ENCODE data around the gene GDPD4. TPM values are rescaled to one million over a fixed set of nuclear protein-coding genes. Genes with fewer than 3 reads are reported as not detected.

Gene GDPD4, protein sequence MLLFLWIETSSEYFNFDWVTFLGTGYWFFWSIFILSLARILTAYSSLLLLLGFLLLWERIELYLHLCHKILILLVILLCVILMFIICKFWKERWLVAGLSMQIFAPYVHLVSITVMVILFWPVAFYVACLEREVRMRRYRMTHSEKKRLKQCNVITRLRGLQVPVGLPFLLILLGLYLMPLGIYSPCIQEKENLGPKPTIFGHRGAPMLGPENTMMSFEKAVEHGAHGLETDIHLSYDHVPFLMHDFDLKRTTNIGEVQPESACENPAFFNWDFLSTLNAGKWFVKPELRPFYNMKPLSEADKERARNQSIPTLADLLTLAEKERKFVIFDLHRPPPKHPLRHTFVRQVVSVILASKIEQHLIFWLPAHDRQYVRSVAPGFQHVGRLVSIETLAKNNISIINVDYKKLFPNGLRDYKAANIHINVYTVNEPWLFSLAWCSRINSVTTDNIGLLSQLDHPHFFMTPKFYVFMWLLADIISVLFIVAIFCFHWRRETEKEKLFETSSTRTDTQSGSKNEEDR
- total RNA-seq: not detected in 3 replicates
- long read RNA-seq: 0 reads

DNA sequence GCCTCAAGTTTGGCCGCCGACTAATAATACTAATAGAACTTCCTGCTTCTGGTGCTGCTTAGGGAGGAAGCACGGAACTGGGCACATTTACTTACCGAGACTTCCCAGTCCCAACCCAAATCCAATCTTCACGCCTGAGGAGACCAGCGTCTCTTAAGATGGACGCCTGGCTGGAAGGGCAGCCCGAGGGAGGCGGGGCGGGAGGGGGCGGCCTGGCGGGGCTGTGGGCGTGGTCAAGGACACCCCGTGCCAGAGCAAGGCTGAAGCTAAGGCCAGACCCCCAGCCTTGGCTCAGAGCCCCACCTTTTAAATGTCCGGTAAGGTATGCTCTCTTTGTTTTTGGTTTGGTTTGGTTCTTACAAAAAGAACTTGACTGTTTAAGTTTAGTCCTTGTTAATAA lies at the start of gene GDPD4:
TSS of gene GDPD4 (minus strand) at position 177 of the 400 bp plus-strand sequence. CDS start 16,549 bp downstream, outside the sequence.
- DNase-seq (ENCODE audit: low spot score): no peak
- H3K27me3 Mint-ChIP-seq (ENCODE audit: low read depth): no peaks in the 10 kb centered on the region
- H3K27ac Mint-ChIP-seq (ENCODE audit: unreplicated experiment): no peak within 1 kb of the TSS
- H3K4me3 Mint-ChIP-seq (ENCODE audit: unreplicated experiment): no peak within 1 kb of the TSS
- TF ChIP-seq, protein P1, sequence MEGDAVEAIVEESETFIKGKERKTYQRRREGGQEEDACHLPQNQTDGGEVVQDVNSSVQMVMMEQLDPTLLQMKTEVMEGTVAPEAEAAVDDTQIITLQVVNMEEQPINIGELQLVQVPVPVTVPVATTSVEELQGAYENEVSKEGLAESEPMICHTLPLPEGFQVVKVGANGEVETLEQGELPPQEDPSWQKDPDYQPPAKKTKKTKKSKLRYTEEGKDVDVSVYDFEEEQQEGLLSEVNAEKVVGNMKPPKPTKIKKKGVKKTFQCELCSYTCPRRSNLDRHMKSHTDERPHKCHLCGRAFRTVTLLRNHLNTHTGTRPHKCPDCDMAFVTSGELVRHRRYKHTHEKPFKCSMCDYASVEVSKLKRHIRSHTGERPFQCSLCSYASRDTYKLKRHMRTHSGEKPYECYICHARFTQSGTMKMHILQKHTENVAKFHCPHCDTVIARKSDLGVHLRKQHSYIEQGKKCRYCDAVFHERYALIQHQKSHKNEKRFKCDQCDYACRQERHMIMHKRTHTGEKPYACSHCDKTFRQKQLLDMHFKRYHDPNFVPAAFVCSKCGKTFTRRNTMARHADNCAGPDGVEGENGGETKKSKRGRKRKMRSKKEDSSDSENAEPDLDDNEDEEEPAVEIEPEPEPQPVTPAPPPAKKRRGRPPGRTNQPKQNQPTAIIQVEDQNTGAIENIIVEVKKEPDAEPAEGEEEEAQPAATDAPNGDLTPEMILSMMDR (IDR thresholded peaks at IDR 0.05): no peak
- H3K4me1 Mint-ChIP-seq (ENCODE audit: low read depth): no peaks in the 10 kb centered on the region
- H3K36me3 Mint-ChIP-seq (ENCODE audit: low read depth): no peaks in the 10 kb centered on the region
- no peaks in the 10 kb centered on the region for H3K9me3 Mint-ChIP-seq (ENCODE audit: low read depth)

DNA sequence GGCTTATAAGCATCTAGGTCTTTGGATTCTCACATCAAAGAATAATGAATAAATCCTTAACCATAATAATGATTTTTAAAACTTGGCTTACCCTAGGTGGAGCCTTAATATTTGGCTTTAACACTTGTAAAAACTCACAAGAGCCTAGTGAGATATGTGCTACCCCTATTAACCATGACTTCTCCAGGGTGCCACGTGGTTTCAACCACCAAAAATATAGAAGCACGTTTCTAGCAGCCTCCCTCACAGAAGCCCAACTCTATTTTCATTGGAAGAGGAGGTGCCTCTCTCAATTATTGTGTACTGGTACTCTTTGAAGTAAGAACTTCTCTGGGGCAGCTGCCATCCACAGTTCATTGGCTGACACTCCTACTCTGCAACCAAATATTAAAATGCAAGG lies 46.5 kb upstream of the GDPD4 start:
- no peak for DNase-seq (ENCODE audit: low spot score)
- Mint-ChIP-seq H3K9me3 (ENCODE audit: low read depth) (no peaks in the 10 kb centered on the region), H3K4me1 (ENCODE audit: low read depth) (peaks cover 36% of the 10 kb centered on the region), H3K27ac (ENCODE audit: unreplicated experiment) (no peak overlapping the region), H3K36me3 (ENCODE audit: low read depth) (peaks cover 10% of the 10 kb centered on the region), H3K27me3 (ENCODE audit: low read depth) (no peaks in the 10 kb centered on the region), H3K4me3 (ENCODE audit: unreplicated experiment) (no peak overlapping the region)
- TF ChIP-seq, protein P1 (IDR thresholded peaks at IDR 0.05): no peak

DNA sequence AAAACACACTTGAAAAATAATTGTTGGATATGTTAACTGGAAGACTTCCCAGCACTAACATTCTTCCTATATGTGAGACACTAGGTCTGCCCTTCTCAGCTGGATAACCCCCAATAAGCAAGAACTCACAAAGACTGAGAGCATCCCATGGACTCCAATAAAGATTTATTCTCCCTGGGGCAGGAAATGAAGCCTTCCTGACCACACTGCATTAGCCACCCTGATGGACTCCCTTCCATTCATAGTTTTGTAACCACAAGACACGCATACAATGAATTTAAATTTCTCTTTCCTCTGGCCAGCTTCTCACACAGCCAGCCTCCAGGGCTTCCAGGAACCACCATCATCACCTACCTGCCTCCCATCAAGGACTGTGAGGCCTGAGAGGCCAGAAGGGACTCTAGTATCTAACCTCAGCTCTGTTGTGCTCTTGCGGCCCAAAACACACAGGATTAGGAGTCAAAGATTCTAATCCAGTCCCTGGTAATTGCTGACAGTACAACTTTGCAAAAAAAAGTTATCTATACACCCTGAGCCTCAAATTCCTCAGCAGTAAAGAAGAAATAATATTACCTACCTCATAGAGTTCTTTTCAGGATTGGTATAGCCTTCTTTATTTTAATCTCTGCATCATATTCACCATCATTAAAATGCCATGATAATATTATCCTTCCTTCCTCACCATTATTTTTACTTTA lies 45.6 kb upstream of the GDPD4 start:
- Mint-ChIP-seq H3K4me3 (ENCODE audit: unreplicated experiment) (no peak overlapping the region), H3K9me3 (ENCODE audit: low read depth) (no peaks in the 10 kb centered on the region), H3K4me1 (ENCODE audit: low read depth) (peaks cover 34% of the 10 kb centered on the region), H3K27ac (ENCODE audit: unreplicated experiment) (peak overlapping the region; percentile 64), H3K27me3 (ENCODE audit: low read depth) (no peaks in the 10 kb centered on the region), H3K36me3 (ENCODE audit: low read depth) (peaks cover 10% of the 10 kb centered on the region)
- TF ChIP-seq, protein P1 (IDR thresholded peaks at IDR 0.05): no peak
- no peak for DNase-seq (ENCODE audit: low spot score)

DNA sequence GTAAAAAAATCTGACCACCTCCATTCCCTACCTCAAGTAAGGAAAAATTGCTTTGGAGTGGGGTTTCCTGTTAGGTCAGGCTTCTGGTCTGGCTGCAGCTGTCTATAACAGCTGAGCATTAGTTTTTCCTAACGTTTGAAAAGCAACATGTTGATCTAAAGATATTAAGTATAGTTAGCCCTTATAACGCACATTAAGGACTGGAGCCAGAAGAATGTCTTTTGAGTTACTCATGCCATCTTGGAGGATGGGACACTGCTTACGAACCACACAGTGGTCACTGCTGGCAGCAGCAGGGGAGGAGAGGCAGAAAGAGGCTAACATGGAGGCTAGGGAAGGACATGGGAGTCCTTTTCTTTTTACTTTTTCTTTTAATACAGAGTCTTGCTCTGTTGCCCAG lies 44.1 kb upstream of the GDPD4 start:
- H3K36me3 Mint-ChIP-seq (ENCODE audit: low read depth): peaks cover 17% of the 10 kb centered on the region

DNA sequence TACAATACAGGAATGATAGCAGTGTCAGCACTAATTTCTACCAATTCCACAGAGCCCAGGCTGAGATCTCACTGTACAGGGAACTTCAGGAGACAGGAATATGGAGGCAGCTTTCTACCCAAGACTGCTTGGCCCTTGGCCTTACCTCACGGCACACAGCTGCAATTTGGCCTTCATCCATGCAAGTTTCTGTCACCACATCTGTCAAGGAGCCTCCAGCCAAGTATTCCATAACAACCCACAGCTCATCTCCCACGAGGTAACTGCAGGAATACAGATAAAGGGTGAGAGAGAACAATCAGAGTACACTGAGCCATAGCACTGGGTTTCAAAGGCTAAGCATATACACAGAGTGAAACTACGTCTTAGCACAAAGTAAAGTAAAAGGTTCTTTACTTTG lies 39.0 kb upstream of the GDPD4 start:
- no peak overlapping the region for H3K27ac Mint-ChIP-seq (ENCODE audit: unreplicated experiment)

More for the DNA sequence above, 44.1 kb upstream of the GDPD4 start:
- Mint-ChIP-seq H3K27me3 (ENCODE audit: low read depth) (no peaks in the 10 kb centered on the region), H3K9me3 (ENCODE audit: low read depth) (no peaks in the 10 kb centered on the region), H3K27ac (ENCODE audit: unreplicated experiment) (peak overlapping the region; percentile 8), H3K4me3 (ENCODE audit: unreplicated experiment) (no peak overlapping the region), H3K4me1 (ENCODE audit: low read depth) (peaks cover 21% of the 10 kb centered on the region)
- no peak for DNase-seq (ENCODE audit: low spot score)
- TF ChIP-seq, protein P1 (IDR thresholded peaks at IDR 0.05): no peak

More for the DNA sequence above, 39.0 kb upstream of the GDPD4 start:
- Mint-ChIP-seq H3K9me3 (ENCODE audit: low read depth) (no peaks in the 10 kb centered on the region), H3K4me1 (ENCODE audit: low read depth) (peaks cover 3% of the 10 kb centered on the region), H3K36me3 (ENCODE audit: low read depth) (peaks cover 21% of the 10 kb centered on the region), H3K4me3 (ENCODE audit: unreplicated experiment) (no peak overlapping the region), H3K27me3 (ENCODE audit: low read depth) (no peaks in the 10 kb centered on the region)
- TF ChIP-seq, protein P1 (IDR thresholded peaks at IDR 0.05): no peak
- no peak for DNase-seq (ENCODE audit: low spot score)
